WERI-Rb-1 (cell line): ENCODE results near the gene ATP2A3.

Source experiments
- DNase-seq: peaks from one replicate; pipeline ENCODE4 v3.0.0-alpha.2; 2020
- H3K27ac ChIP-seq: fragments of 250-450 bp; sonication (Bioruptor Pico); 2 replicates; pipeline ENCODE4 v1.5.1; 2020; ENCODE audit warnings: mild to moderate bottlenecking, moderate library complexity
- H3K27me3 ChIP-seq: fragments of 250-450 bp; sonication (Bioruptor Pico); 2 replicates; pipeline ENCODE4 v1.5.1; 2021; ENCODE audit warnings: mild to moderate bottlenecking, low read depth, moderate library complexity; ENCODE audit not compliant: insufficient read depth, severe bottlenecking
- H3K36me3 ChIP-seq: fragments of 250-450 bp; sonication (Bioruptor Pico); 2 replicates; pipeline ENCODE4 v1.5.1; 2020; ENCODE audit warnings: mild to moderate bottlenecking, moderate library complexity
- H3K4me3 ChIP-seq: 2 replicates; pipeline ENCODE4 v1.5.1; 2011; ENCODE audit warnings: low read depth, mild to moderate bottlenecking, control low read depth, low read length
- H3K9me3 ChIP-seq: fragments of 250-450 bp; sonication (Bioruptor Pico); 2 replicates; pipeline ENCODE4 v1.5.1; 2021; ENCODE audit warnings: mild to moderate bottlenecking, moderate library complexity; ENCODE audit not compliant: severe bottlenecking
- TF ChIP-seq, protein P1 (sequence below): IDR thresholded peaks from 2 replicates; pipeline ENCODE4 v1.5.1; 2011; ENCODE audit warnings: low read depth, mild to moderate bottlenecking, control low read depth, inconsistent platforms, low read length

Gene ATP2A3

GRCh38 chr17:3962965-3963236, 1.3 kb downstream of the ATP2A3 start:
- no peaks in the 10 kb centered on the region for H3K27me3 ChIP-seq
- no peak overlapping the region for H3K27ac ChIP-seq
- H3K9me3 ChIP-seq, result no peaks in the 10 kb centered on the region
- TF ChIP-seq, protein P1, sequence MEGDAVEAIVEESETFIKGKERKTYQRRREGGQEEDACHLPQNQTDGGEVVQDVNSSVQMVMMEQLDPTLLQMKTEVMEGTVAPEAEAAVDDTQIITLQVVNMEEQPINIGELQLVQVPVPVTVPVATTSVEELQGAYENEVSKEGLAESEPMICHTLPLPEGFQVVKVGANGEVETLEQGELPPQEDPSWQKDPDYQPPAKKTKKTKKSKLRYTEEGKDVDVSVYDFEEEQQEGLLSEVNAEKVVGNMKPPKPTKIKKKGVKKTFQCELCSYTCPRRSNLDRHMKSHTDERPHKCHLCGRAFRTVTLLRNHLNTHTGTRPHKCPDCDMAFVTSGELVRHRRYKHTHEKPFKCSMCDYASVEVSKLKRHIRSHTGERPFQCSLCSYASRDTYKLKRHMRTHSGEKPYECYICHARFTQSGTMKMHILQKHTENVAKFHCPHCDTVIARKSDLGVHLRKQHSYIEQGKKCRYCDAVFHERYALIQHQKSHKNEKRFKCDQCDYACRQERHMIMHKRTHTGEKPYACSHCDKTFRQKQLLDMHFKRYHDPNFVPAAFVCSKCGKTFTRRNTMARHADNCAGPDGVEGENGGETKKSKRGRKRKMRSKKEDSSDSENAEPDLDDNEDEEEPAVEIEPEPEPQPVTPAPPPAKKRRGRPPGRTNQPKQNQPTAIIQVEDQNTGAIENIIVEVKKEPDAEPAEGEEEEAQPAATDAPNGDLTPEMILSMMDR, result no peak
- DNase-seq, result no peak
- no peak overlapping the region for H3K4me3 ChIP-seq
- H3K36me3 ChIP-seq, result no peaks in the 10 kb centered on the region

DNA sequence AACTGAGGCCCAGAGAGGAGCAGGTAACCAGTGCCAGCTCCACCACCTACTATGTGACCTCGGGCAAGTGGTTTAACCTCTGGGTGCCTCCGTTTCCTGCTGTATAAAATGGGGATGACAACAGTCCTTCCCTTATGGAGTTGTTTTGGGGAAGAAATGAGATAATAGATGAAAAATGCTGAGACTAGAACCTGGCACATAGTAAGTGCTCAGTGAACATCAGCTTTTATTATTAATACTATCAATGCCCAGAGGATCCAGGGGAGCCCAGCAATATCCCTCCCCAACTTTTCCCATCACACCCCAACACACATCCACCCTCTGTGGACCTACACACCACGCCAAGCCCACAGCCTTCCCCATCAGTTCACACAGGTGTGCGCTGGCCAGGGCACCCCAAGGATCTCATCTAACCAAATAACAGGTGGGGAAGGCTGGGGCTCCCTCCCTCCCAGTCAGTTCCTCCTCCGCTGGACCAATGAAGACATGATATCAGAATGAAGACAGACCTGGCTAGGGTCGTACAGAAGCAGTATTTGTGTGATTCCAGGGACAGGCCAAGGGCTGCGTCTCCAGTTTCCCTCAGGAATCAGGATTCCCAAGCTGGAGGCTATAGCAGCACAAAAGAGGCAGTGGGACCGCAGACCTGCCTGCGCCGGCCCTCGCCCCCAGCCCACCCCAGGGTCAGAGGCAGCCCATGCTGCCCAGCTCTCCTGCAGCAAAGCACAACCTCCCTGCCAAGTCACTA, 1.8 kb downstream of the ATP2A3 start:
- TF ChIP-seq, protein P1, result no peak
- DNase-seq, result no peak
- Histone ChIP-seq H3K27ac (no peak overlapping the region), H3K27me3 (no peaks in the 10 kb centered on the region), H3K9me3 (no peaks in the 10 kb centered on the region), H3K4me3 (no peak overlapping the region), H3K36me3 (no peaks in the 10 kb centered on the region)

DNA sequence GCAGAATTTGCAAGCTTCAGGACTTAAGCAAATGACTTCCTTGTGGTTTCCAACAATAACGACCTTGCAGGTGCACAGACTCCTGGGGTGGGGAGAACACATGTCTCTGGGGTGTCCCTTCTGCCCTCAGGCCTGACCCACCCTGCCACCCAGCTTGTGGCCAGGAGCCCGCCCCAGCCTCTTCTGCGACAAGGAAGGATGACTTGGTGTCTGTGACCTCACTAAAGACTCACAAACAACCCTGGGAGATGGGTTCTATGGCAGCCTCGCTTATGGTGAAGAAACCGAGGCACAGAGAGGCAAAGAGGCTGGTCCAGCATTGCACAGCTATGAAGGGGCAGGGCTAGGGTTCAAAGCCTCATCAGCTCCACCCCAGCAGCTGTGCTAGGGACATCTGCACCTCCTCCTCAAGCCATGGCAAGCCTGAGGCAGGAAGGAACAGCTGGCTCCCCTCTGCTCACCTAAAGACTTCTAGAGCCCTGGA, 2.6 kb downstream of the ATP2A3 start:
- no peaks in the 10 kb centered on the region for H3K36me3 ChIP-seq
- no peak overlapping the region for H3K27ac ChIP-seq
- no peaks in the 10 kb centered on the region for H3K9me3 ChIP-seq
- H3K27me3 ChIP-seq, result no peaks in the 10 kb centered on the region
- DNase-seq, result no peak
- TF ChIP-seq, protein P1, result no peak
- no peak overlapping the region for H3K4me3 ChIP-seq

- Histone ChIP-seq H3K9me3 (no peaks in the 10 kb centered on the region), H3K4me3 (no peak overlapping the region), H3K36me3 (no peaks in the 10 kb centered on the region), H3K27me3 (no peaks in the 10 kb centered on the region), H3K27ac (no peak overlapping the region)
- TF ChIP-seq, protein P1, result no peak
- DNase-seq, result no peak
Measured at GRCh38 chr17:3960764-3961163, 3.5 kb downstream of the ATP2A3 start.

GRCh38 chr17:3959921-3960601, 4.2 kb downstream of the ATP2A3 start:
- Histone ChIP-seq H3K36me3 (no peaks in the 10 kb centered on the region), H3K4me3 (no peak overlapping the region), H3K27ac (no peak overlapping the region), H3K27me3 (no peaks in the 10 kb centered on the region), H3K9me3 (no peaks in the 10 kb centered on the region)
- no peak for DNase-seq
- TF ChIP-seq, protein P1, result no peak
